BE2C (cell line): ENCODE measurements around the gene NPVF. TPM values are rescaled to one million over a fixed set of nuclear protein-coding genes. Genes with fewer than 3 reads are reported as not detected.

Source experiments
- DNase-seq: peaks from one replicate; pipeline ENCODE4 v3.0.0-alpha.2; 2020
- H3K27me3 ChIP-seq: fragments of 250-450 bp; sonication (Bioruptor Pico); 2 replicates; pipeline ENCODE4 v1.5.1; 2020; ENCODE audit warnings: mild to moderate bottlenecking
- H3K36me3 ChIP-seq: fragments of 250-450 bp; sonication (Bioruptor Pico); 2 replicates; pipeline ENCODE4 v1.5.1; 2020; ENCODE audit warnings: mild to moderate bottlenecking
- H3K4me1 ChIP-seq: fragments of 250-450 bp; sonication (Bioruptor Pico); 2 replicates; pipeline ENCODE4 v1.5.1; 2020
- H3K4me3 ChIP-seq: 2 replicates; pipeline ENCODE4 v1.5.1; 2011; ENCODE audit warnings: low read depth, low read length
- H3K9me3 ChIP-seq: fragments of 250-450 bp; sonication (Bioruptor Pico); 2 replicates; pipeline ENCODE4 v1.5.1; 2020
- polyA plus RNA-seq: library from polyadenylated mRNA; unstranded; fragments of >200 nt; gene quantifications from one replicate; pipeline ENCODE4 v1.2.1, GENCODE V29; 2012; ENCODE audit warnings: low read depth, missing spikeins; ENCODE audit not compliant: insufficient read length, insufficient read depth
- TF ChIP-seq, protein P1 (sequence below): IDR thresholded peaks from 2 replicates; pipeline ENCODE4 v1.5.1; 2012; ENCODE audit warnings: mild to moderate bottlenecking, low read depth, low read length

NPVF gene, protein sequence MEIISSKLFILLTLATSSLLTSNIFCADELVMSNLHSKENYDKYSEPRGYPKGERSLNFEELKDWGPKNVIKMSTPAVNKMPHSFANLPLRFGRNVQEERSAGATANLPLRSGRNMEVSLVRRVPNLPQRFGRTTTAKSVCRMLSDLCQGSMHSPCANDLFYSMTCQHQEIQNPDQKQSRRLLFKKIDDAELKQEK
- not detected for polyA plus RNA-seq

DNA sequence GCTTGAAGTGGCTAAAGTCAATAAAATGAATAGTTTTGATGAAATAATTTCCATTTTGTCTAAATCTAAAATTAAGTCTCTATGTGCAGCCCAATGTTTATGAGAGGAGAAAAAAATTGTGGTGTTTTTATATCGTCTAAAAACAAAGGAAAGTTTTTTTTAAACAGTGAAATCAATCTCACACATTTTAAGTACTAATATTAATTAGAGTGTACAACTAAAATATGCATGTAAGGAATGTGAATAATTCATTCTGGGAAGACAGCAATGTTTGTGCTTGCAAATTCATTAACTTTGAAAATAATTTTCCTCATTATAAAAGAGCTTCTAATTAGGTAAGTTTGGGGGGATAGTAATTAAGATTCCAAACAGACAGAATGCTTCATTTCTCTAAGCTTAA lies at the start of gene NPVF:
Gene NPVF, minus strand, starts transcription at position 101 of the 400 bp plus-strand sequence. Its CDS starts 47 bp downstream, at position 54.
- peaks cover 48% of the 10 kb centered on the region for H3K27me3 ChIP-seq
- no peak within 1 kb of the TSS for H3K4me3 ChIP-seq
- H3K4me1 ChIP-seq: no peaks in the 10 kb centered on the region
- TF ChIP-seq, protein P1, sequence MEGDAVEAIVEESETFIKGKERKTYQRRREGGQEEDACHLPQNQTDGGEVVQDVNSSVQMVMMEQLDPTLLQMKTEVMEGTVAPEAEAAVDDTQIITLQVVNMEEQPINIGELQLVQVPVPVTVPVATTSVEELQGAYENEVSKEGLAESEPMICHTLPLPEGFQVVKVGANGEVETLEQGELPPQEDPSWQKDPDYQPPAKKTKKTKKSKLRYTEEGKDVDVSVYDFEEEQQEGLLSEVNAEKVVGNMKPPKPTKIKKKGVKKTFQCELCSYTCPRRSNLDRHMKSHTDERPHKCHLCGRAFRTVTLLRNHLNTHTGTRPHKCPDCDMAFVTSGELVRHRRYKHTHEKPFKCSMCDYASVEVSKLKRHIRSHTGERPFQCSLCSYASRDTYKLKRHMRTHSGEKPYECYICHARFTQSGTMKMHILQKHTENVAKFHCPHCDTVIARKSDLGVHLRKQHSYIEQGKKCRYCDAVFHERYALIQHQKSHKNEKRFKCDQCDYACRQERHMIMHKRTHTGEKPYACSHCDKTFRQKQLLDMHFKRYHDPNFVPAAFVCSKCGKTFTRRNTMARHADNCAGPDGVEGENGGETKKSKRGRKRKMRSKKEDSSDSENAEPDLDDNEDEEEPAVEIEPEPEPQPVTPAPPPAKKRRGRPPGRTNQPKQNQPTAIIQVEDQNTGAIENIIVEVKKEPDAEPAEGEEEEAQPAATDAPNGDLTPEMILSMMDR: no peak
- H3K9me3 ChIP-seq: no peaks in the 10 kb centered on the region
- H3K36me3 ChIP-seq: no peaks in the 10 kb centered on the region
- no peak for DNase-seq

DNA sequence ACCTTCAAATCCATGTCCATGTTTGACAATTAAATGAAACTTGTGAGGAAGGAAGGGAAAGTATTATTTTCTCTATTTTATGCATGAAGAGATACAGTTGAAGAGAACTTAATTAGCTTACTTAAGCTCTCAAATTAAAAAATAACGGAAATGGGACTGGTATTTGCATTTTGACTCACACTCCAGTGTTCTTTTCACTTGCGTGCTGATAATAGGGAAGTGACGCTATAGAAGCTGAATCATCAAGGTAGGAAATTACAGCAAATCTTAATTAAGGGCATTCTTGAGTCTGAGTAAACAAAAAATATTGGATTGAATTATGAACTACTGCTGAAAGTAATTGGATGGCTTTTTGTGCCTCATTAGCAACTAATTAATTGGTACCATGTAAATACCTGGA lies 44.0 kb upstream of the NPVF start:
- Histone ChIP-seq H3K27me3 (peaks cover 35% of the 10 kb centered on the region), H3K9me3 (no peaks in the 10 kb centered on the region)
- no peak for DNase-seq

DNA sequence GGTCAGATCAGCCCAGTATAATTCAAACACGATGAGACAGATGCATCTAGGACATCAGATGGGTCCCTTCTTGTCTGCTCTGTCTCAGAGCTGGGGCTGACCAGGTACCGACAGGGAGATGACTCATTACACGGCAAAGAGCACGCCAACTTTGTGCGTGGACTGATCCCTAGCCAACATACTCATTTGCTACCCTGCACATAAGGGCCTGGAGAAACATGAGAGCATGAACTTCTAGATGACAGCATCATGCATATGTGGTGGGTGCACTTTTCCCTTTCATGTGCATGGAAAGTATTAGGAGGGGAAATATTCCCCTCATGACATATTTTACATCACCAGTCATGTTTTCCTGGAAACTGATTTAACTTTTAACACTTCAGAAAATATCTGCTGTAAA lies 35.1 kb upstream of the NPVF start:
- H3K9me3 ChIP-seq: no peaks in the 10 kb centered on the region
- no peaks in the 10 kb centered on the region for H3K4me1 ChIP-seq
- peaks cover 23% of the 10 kb centered on the region for H3K27me3 ChIP-seq
- no peaks in the 10 kb centered on the region for H3K36me3 ChIP-seq
- DNase-seq: no peak
- TF ChIP-seq, protein P1: no peak
- H3K4me3 ChIP-seq: no peak overlapping the region

More for the DNA sequence above, 44.0 kb upstream of the NPVF start:
- H3K4me3 ChIP-seq: no peak overlapping the region
- H3K36me3 ChIP-seq: no peaks in the 10 kb centered on the region
- H3K4me1 ChIP-seq: no peaks in the 10 kb centered on the region
- TF ChIP-seq, protein P1: no peak

DNA sequence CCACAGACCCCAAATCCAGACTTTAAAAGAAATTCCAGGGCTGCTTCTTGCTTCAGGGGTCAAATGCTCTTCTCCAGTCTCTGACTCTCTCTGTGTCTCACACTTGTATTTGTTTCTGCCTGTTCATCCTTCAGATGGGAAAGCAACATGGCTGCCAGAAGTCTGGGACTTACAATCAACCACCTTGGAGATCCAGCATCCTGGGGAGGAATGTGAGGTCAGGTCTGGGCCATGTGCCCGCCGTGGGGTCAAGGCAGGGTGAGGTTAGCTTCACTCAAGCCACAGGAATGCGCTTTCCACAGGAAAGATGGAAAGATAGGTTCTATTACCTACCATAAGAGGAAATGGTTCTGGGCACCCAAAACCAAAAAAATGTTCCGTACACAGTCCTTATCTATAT lies 34.3 kb upstream of the NPVF start:
- Histone ChIP-seq H3K9me3 (no peaks in the 10 kb centered on the region), H3K4me3 (no peak overlapping the region), H3K36me3 (no peaks in the 10 kb centered on the region), H3K4me1 (no peaks in the 10 kb centered on the region), H3K27me3 (peaks cover 18% of the 10 kb centered on the region)
- no peak for DNase-seq
- TF ChIP-seq, protein P1: no peak

DNA sequence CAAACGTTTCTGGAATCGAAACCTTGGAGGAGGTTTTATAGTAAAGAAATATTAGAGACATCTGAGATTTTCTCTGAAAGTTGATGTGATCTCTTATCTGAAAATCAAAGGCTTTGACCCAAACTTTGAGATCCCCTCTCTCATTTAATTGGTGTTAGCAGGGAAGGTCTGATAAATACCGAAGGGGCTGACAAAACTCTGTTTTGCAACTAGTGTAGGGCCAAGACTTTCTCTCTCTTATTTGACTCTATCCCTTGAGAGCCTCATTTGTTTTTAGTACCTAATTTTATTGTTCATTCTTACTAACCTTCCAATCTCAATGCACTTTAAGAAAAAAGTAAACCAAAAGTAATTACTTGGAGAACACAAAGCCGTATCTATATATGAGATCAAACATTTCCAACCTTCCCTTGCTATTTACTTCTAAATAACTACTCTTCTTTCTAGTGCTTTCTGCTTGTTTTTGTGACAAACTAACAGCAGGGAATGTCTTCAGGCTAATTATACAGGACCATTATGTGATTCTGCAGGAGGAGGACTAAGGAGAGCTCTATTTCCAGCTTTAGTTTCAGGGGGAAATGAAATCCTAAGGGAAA lies 33.4 kb upstream of the NPVF start:
- no peak overlapping the region for H3K4me3 ChIP-seq

More for the DNA sequence above, 33.4 kb upstream of the NPVF start:
- H3K4me1 ChIP-seq: no peaks in the 10 kb centered on the region
- no peak for DNase-seq
- TF ChIP-seq, protein P1: no peak
- no peaks in the 10 kb centered on the region for H3K36me3 ChIP-seq
- H3K9me3 ChIP-seq: no peaks in the 10 kb centered on the region
- H3K27me3 ChIP-seq: peaks cover 12% of the 10 kb centered on the region
